Adrenal gland (tissue), 5 donors: ENCODE data around the gene MACROH2A1.

Experiments used
- CTCF ChIP-seq, 6 experiments: fragments of 450-650 bp in 4 of 6; fragments of 200-600 bp in 2 of 6; sonication (generic) in 1 of 6; IDR thresholded peaks; 1 replicate in 5 of 6; 2 replicates in 1 of 6; pipeline versions ENCODE4 v1.5.1 to v1.8.0; 2016 to 2021; ENCODE audit warnings: antibody characterized with exemption in 6 of 6, mild to moderate bottlenecking in 2 of 6, moderate library complexity in 1 of 6
- POLR2A ChIP-seq, 2 donors: fragments of 450-650 bp; IDR thresholded peaks; one replicate each; pipeline ENCODE4 v1.6.1; 2017; ENCODE audit warnings: antibody characterized with exemption in 2 of 2, mild to moderate bottlenecking in 2 of 2, moderate library complexity in 1 of 2
- donor health status: DM: no; HTN: no; CAD: no.

GRCh38 chr5:135295852-135296251 is 103.2 kb downstream of the MACROH2A1 start:
- TF ChIP-seq CTCF (IDR thresholded peaks at IDR 0.05) (no peak), POLR2A (IDR thresholded peaks at IDR 0.05) (no peak)
